ENCODE measurements around the gene PRRT3.

- TF ChIP-seq CTCF (conservative IDR thresholded peaks at IDR 0.05; ENCODE audit: low read depth, low read length) (no peak), EZH2 (IDR thresholded peaks at IDR 0.05; ENCODE audit: low read length, unreplicated experiment) (no peak), EZH2phosphoT487 (IDR thresholded peaks at IDR 0.05; ENCODE audit: borderline replicate concordance, low read length) (no peak)
These were observed 14.5 kb downstream of the PRRT3 start for GRCh38 chr3:9937486-9938238.
